ENCODE measurements around the gene NPPC. TPM values are rescaled to one million over a fixed set of nuclear protein-coding genes. Genes with fewer than 3 reads are reported as not detected.
"Not testable (repeated sequence)": the region's sequence is repeated elsewhere in the genome, so short reads cannot be mapped to it uniquely, and the experiment has no call there.

The NPPC gene
- 0.36 TPM for total RNA-seq

- DNase-seq (ENCODE audit: low spot score), result no peak
Measured at GRCh38 chr2:231926180-231926741, at the start of gene NPPC. Gene NPPC, minus strand, starts transcription at chr2:231926396. Its CDS starts 147 bp downstream, at chr2:231926249.

DNA sequence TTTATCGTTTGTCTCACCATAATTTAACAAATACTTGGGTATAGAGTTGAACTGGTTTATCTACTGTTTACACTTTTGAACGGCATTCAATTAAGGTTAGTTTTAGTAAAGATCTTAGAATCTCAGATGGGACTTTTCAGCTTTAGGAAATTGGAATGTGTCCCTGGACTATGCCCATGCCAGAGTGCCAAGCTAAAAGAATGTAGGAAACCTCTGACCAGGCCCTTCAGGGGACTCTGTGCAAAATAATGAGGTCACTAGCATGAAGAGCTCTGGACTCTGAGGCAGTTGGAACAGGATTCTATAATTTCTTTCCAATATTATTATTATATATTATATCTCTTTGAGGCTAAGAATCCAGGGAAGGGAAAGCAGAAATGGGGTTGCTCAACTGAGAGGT, 48.8 kb upstream of the NPPC start:
- DNase-seq (ENCODE audit: low spot score), result no peak

DNA sequence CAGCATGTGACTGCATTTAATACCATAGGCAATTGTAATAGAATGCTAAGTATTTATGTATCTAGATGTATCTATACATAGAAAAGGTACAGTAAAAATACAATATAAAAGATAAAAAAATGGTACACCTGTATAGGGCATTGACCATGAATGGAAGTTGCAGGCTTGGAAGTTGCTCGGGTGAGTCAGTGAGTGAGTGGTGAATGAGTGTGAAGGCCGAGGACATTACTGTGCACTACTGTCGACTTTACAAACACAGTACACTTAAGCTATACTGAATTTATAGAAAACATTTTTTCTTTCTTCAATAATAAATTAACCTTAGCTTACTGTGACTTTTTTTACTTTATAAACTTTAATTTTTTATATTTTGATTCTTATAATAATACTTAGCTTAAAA, 44.3 kb upstream of the NPPC start:
- DNase-seq (ENCODE audit: low spot score), result no peak

DNA sequence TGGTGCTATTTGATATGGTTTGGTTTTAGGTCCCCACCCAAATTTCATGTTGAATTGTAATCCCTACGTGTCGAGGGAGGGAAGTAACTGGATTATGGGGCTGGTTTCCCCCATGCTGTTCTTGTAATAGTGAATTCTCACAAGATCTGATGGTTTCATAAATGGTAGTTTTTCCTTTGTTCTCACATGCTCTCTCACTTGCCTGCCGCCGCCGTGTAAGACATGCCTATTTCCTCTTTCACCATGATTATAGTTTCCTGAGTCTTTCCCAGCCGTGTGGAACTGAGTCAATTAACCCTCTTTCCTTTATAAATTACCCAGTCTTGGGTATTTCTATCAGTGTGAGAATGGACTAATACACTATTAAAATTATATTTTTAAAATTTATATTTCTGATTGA, 42.6 kb upstream of the NPPC start:
- no peak for DNase-seq (ENCODE audit: low spot score)

GRCh38 chr2:231966886-231967285, 40.7 kb upstream of the NPPC start:
- no peak for DNase-seq (ENCODE audit: low spot score)

DNA sequence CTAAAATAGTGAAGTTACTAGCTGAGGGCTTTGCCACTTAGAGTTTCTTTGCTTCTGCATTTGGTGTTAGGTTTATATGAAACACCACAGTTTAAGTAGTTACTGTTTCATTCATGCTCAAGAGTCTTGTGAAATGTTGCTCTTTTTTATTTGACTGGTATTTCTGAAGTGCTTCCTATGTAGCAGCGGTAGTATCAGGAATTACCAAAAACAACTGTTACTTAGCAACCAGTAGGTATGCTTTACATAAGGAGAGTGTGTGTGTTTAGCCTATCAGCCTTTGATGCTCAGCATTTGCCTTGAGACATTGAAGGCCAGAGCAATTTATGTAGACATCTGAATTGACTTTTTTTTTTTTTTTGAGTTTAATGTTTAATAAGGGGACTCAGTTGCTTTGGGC, 38.9 kb upstream of the NPPC start:
- no peak for DNase-seq (ENCODE audit: low spot score)

- peak; percentile 82 for DNase-seq (ENCODE audit: low spot score)
Measured at GRCh38 chr2:231961349-231962166, 35.4 kb upstream of the NPPC start, which contains the start of gene DIS3L2. Gene DIS3L2, plus strand, starts transcription at chr2:231961713. Its CDS starts 53,215 bp downstream, at chr2:232014928.

DNA sequence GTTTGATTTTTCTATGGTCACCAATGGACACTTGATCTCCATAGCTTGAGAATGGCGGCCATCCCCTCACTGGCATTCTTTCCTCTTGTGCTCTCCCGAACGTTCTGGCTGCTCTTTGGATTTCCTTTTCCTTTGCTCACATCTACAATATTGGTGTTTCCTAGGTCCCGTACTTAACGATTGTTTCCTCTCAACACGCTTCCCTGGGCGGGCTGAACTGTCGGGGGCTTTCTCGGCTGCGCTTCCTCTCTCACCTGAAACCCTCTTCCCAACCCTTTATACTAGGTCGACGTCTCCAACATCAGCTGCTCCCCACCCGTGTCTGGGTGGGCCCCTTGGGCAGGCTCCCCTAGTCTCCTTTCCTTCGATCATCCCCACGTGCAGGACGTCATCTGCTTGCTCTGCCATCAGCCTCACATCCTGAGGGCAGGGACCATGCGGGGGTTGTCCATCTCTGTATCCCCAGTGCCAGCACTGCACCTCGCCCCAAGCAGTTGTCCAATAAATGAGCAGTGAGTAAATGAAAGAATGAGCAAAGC, 34.7 kb upstream of the NPPC start:
- no peak for DNase-seq (ENCODE audit: low spot score)

GRCh38 chr2:231957913-231958763, 31.9 kb upstream of the NPPC start:
- DNase-seq (ENCODE audit: low spot score), result no peak

GRCh38 chr2:231955758-231956472, 29.7 kb upstream of the NPPC start:
- DNase-seq (ENCODE audit: low spot score), result no peak

- no peak for DNase-seq (ENCODE audit: low spot score)
Measured at GRCh38 chr2:231951452-231952035, 25.3 kb upstream of the NPPC start.

DNA sequence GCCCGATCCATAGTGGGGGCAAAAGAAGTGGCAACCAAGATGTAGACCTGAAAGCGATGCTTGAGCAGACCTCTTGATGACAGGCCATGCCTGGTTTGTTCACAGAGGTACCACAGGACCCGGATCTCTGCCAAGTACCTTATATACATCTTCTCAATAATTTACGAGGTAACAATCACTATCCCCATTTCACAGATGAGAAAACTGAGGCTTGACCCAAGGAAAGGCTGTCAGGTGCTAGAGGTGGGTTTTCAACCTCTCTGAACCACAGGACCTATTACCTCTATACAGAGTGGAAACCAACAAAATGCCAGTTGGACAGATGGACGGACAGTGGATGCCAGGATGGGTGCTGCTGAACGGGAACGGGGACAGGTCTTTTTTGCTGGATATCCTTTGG, 21.5 kb upstream of the NPPC start:
- no peak for DNase-seq (ENCODE audit: low spot score)

GRCh38 chr2:231947112-231947511, 20.9 kb upstream of the NPPC start:
- DNase-seq (ENCODE audit: low spot score), result not testable (repeated sequence)

- DNase-seq (ENCODE audit: low spot score), result no peak
Measured at GRCh38 chr2:231946241-231946814, 20.1 kb upstream of the NPPC start.

DNA sequence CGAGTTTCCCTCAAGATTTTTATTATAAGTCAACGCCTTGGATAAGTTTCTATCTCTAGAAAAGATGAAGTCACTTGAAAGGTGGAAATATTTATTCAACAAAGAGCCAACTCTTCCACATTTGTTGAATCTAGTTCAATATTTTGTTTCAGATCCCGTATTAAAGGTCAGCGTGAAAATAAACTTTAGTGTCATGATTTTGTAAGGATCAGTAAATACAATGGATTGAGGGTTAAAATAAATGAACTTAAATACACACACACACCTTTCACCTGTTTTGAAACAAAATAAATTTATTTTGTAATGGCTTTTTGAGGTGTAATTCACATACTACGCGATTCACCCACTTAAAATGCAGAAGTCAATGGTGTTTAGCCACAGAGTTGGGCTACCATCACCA, 16.0 kb upstream of the NPPC start:
- no peak for DNase-seq (ENCODE audit: low spot score)

DNA sequence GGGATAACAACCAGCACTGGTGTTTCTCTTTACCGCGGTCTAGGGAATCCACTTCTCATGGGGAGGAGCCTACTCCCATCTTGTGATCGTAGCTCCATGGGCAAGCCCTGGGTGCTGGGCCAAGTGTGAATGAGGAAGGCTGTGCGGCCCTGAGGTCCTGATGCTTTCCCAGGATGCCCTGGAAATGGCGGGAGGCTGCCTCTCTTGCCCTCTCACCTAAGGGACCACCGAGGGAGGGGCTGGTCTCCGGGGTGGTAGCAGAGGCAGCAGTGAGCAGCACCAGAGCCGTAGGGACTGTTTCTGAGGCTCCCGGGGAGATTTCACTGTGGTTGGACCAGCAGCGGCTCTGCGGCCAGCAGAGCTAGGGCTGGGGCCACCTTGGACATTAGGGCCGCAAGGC, 15.5 kb upstream of the NPPC start:
- no peak for DNase-seq (ENCODE audit: low spot score)

GRCh38 chr2:231940795-231941194, 14.6 kb upstream of the NPPC start:
- no peak for DNase-seq (ENCODE audit: low spot score)

DNA sequence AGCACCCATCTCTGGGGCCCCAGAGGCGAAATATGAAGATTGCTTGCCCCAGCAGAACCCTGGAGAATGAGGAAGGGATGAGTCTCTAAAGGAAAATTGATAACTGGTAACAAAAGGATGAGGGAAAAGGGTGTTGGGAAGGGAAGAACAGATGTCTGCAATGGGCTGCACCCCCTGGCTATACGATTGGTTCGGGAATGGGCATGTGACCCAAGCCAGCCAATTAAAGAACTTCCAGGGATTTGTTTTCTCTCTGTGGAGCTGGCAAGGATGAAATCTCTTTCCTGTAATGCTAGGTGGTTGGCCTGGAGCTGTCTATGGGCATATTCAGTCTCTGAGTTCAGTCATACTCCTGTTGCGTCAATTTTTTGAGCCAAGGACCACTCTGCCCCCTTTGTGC, 12.8 kb upstream of the NPPC start:
- DNase-seq (ENCODE audit: low spot score), result no peak

DNA sequence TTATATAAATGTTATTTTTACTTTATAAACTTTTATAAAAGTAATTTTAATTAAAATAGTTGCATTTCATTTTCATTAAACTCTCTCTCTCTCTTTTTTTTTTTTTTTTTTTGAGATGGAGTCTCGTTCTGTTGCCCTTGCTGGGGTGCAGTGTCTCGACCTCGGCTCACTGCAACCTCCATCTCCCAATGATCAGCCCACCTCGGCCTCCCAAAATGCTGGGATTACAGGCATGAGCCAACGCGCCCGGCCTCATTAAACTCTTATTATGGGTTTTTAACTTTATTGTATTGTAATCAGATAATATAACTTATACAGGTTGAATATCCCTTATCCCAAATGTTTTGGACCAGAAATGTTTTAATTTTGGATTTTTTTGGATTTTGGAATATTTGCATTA, 10.9 kb upstream of the NPPC start:
- DNase-seq (ENCODE audit: low spot score), result no peak

- no peak for DNase-seq (ENCODE audit: low spot score)
Measured at GRCh38 chr2:231936491-231936890, 10.3 kb upstream of the NPPC start.

- no peak for DNase-seq (ENCODE audit: low spot score)
Measured at GRCh38 chr2:231935815-231936214, 9.6 kb upstream of the NPPC start.
